HepG2 (cell line): ENCODE data around the gene UNC5A. TPM values are rescaled to one million over a fixed set of nuclear protein-coding genes. Genes with fewer than 3 reads are reported as not detected.

Source experiments
- ATAC-seq: fragments of 200-7000 bp; cut with Tn5 transposase; 3 replicates; pipeline ENCODE4 v1.9.1; 2020; ENCODE audit warnings: mild to moderate bottlenecking, moderate library complexity
- BruUV-seq: library from RNA; stranded (reverse); fragments of 400-500 nt; replicated peaks from 2 replicates; lab custom pipeline; 2021; lab: Mats Ljungman, UMichigan
- CTCF ChIA-PET: fragments of 300-600 bp; formaldehyde crosslinking; extraction: SDS; loops from one replicate; lab custom pipeline; 2021; ENCODE audit warnings: low total read pairs, inconsistent platforms, low intra/inter-chr PET ratio; lab: Yijun Ruan, JAX
- POLR2A ChIA-PET: fragments of 350-600 bp; sonication (Branson Sonifier 250); formaldehyde crosslinking; loops from one replicate; lab custom pipeline; 2020; ENCODE audit warnings: antibody characterized with exemption, inconsistent platforms; lab: Yijun Ruan, JAX
- DNase-seq: peaks from one replicate; pipeline ENCODE4 v3.0.0-alpha.2; 2015; ENCODE audit warnings: low spot score
- FAIRE-seq: peaks from 3 replicates; lab custom pipeline; 2011; peaks lifted over from hg19 to GRCh38; lab: Jason Lieb, UNC
- H2AFZ ChIP-seq: one replicate; pipeline ENCODE4 v1.6.1; 2011; ENCODE audit warnings: low read length, inconsistent platforms
- H3K27ac ChIP-seq: fragments of 300-600 bp; 3 replicates; pipeline ENCODE4 v1.8.0; 2011; ENCODE audit warnings: mixed run types, mild to moderate bottlenecking, mixed read lengths, low read length, inconsistent platforms; ENCODE audit not compliant: insufficient read depth; ENCODE audit errors: extremely low read length
- H3K27me3 ChIP-seq, 2 experiments: fragments of 200-600 bp in 1 of 2; 2 replicates in 1 of 2; 3 replicates in 1 of 2; pipeline versions ENCODE4 v1.6.0 to v1.8.0; 2011; ENCODE audit warnings: low read length in 2 of 2, mild to moderate bottlenecking in 2 of 2, moderate library complexity in 2 of 2, inconsistent platforms in 1 of 2; ENCODE audit not compliant: insufficient read depth in 2 of 2, control insufficient read depth in 1 of 2
- H3K36me3 ChIP-seq, 2 experiments: fragments of 200-600 bp in 1 of 2; replicated peaks in 1 of 2; 2 replicates in 1 of 2; 3 replicates in 1 of 2; pipeline versions ENCODE4 v1.5.1 to v1.8.0; 2011; ENCODE audit warnings: low read length in 2 of 2, inconsistent platforms in 1 of 2; ENCODE audit not compliant: insufficient read depth in 2 of 2, control insufficient read depth in 1 of 2
- H3K4me1 ChIP-seq: 2 replicates; pipeline ENCODE4 v1.5.1; 2012; ENCODE audit warnings: low read length, inconsistent platforms; ENCODE audit not compliant: insufficient read depth
- H3K4me2 ChIP-seq: 2 replicates; pipeline ENCODE4 v1.6.0; 2011; ENCODE audit warnings: low read depth, low read length, inconsistent platforms
- H3K4me3 ChIP-seq, 3 experiments: fragments of 200-600 bp in 1 of 3; sonication (generic), shearing (Covaris generic) in 1 of 3; replicated peaks in 1 of 3; 2 replicates each; pipeline ENCODE4 v1.5.1; 2011 to 2016; ENCODE audit warnings: low read length in 3 of 3, inconsistent platforms in 2 of 3, low read depth in 2 of 3, mild to moderate bottlenecking in 2 of 3, control low read depth in 1 of 3, mixed read lengths in 1 of 3; ENCODE audit not compliant: insufficient read depth in 1 of 3
- H3K79me2 ChIP-seq: one replicate; pipeline ENCODE4 v1.6.1; 2011; ENCODE audit warnings: low read length, inconsistent platforms; ENCODE audit not compliant: insufficient read depth
- H3K9ac ChIP-seq: 2 replicates; pipeline ENCODE4 v1.6.0; 2011; ENCODE audit warnings: mild to moderate bottlenecking, low read depth, low read length, inconsistent platforms; ENCODE audit not compliant: insufficient read depth
- H3K9me3 ChIP-seq: 2 replicates; pipeline ENCODE4 v1.5.1; 2012; ENCODE audit warnings: mild to moderate bottlenecking, low read length
- H4K20me1 ChIP-seq: 2 replicates; pipeline ENCODE4 v1.6.0; 2011; ENCODE audit warnings: inconsistent platforms, mild to moderate bottlenecking, low read length, moderate library complexity; ENCODE audit not compliant: insufficient read depth
- FIP1L1 ChIP-seq: fragments of 200-400 bp; formaldehyde crosslinking; IDR thresholded peaks from 2 replicates; pipeline ENCODE4 v1.6.1; 2018; ENCODE audit warnings: low read depth, mild to moderate bottlenecking, low read length, moderate library complexity, borderline replicate concordance; ENCODE audit not compliant: insufficient read depth
- GATAD2A ChIP-seq: IDR thresholded peaks from 2 replicates; pipeline ENCODE4 v1.6.1; 2016
- HOXA7 ChIP-seq: sonication (generic); formaldehyde crosslinking; IDR thresholded peaks from 2 replicates; pipeline ENCODE4 v1.8.1; 2022; ENCODE audit warnings: mild to moderate bottlenecking, missing genetic modification reagents, moderate library complexity
- KDM2A ChIP-seq: sonication (generic); formaldehyde crosslinking; IDR thresholded peaks from 2 replicates; pipeline ENCODE4 v1.4.0; 2020; ENCODE audit warnings: low read depth, missing genetic modification reagents, borderline replicate concordance
- LRRFIP1 ChIP-seq: sonication (generic); formaldehyde crosslinking; conservative IDR thresholded peaks from 2 replicates; pipeline ENCODE4 v1.4.0; 2020; ENCODE audit warnings: missing genetic modification reagents
- NFATC3 ChIP-seq: sonication (generic); formaldehyde crosslinking; IDR thresholded peaks from 2 replicates; pipeline ENCODE4 v1.5.1; 2020; ENCODE audit warnings: mild to moderate bottlenecking, missing genetic modification reagents
- POLR2A ChIP-seq, 2 experiments: IDR thresholded peaks; 2 replicates each; pipeline ENCODE4 v1.6.1; 2011; ENCODE audit warnings: low read depth in 2 of 2, low read length in 2 of 2, mild to moderate bottlenecking in 1 of 2, moderate library complexity in 1 of 2; ENCODE audit not compliant: insufficient read depth in 1 of 2
- STAT5B ChIP-seq: sonication (generic); formaldehyde crosslinking; IDR thresholded peaks from 2 replicates; pipeline ENCODE4 v1.4.0; 2020; ENCODE audit warnings: missing genetic modification reagents
- TEAD3 ChIP-seq: optimal IDR thresholded peaks from 2 replicates; pipeline ENCODE3; 2016; ENCODE audit warnings: borderline replicate concordance
- ZFP91 ChIP-seq: sonication (generic); formaldehyde crosslinking; IDR thresholded peaks from 2 replicates; pipeline ENCODE4 v1.9.0; 2022; ENCODE audit warnings: missing genetic modification reagents, mild to moderate bottlenecking, borderline replicate concordance
- ZNF335 ChIP-seq: sonication (generic); formaldehyde crosslinking; IDR thresholded peaks from 2 replicates; pipeline ENCODE4 v1.4.0; 2020; ENCODE audit warnings: missing genetic modification reagents
- ZNF670 ChIP-seq: sonication (generic); formaldehyde crosslinking; IDR thresholded peaks from 2 replicates; pipeline ENCODE4 v1.8.0; 2022; ENCODE audit warnings: mild to moderate bottlenecking, missing genetic modification reagents, borderline replicate concordance
- WGBS: methylation state at CpG from one replicate; pipeline ENCODE4 v1.1.6; 2017; ENCODE audit warnings: low lambda C conversion rate; 5-methylcytosine and 5-hydroxymethylcytosine counted together
- in situ Hi-C: cut with HindIII; loops from 2 replicates; pipeline ENCODE4 v1.10.0; 2017; ENCODE audit warnings: low pct_unique_long_range_greater_than_20kb; ENCODE audit not compliant: extremely low pct_ligation_motif_present
- intact Hi-C: fragments of 100-400 bp; cut with micrococcal nuclease; formaldehyde crosslinking; loops from one replicate; pipeline ENCODE4 v1.10.0; 2022; ENCODE audit not compliant: unreplicated experiment
- polyA plus RNA-seq, 8 experiments: library from polyadenylated mRNA; depleted of rRNA in 3 of 8; stranded (reverse) in 7 of 8; unstranded in 1 of 8; fragments of >200 nt; fragmentation: Illumina TruSeq in 4 of 8; extraction: Trizol in 4 of 8; gene quantifications; 2 replicates each; pipeline versions ENCODE4 v1.2.1 to v1.2.3, GENCODE V29; 2011 to 2016; ENCODE audit warnings: low read depth in 4 of 8, missing spikeins in 1 of 8, mixed read lengths in 1 of 8; ENCODE audit not compliant: insufficient read depth in 1 of 8
- total RNA-seq, 5 experiments: library from RNA; depleted of rRNA; stranded (reverse); fragments of >200 nt; fragmentation: Illumina TruSeq; extraction: Trizol; gene quantifications; 2 replicates each; pipeline ENCODE4 v1.2.3, GENCODE V29; 2016; ENCODE audit warnings: low read depth in 1 of 5
- TF ChIP-seq, protein P1 (sequence below): sonication (generic); formaldehyde crosslinking; IDR thresholded peaks from 2 replicates; pipeline ENCODE4 v1.5.1; 2020; ENCODE audit warnings: missing genetic modification reagents, mild to moderate bottlenecking, borderline replicate concordance
- TF ChIP-seq, protein P2 (sequence below): sonication (generic); formaldehyde crosslinking; IDR thresholded peaks from 2 replicates; pipeline ENCODE4 v1.5.0; 2020; ENCODE audit warnings: mild to moderate bottlenecking, missing genetic modification reagents

Gene UNC5A
- total and polyA plus RNA-seq, 2 of the 13 experiments (the other 11 are each of a cell fraction or from before 2014, with no cell fraction given) = not detected

- Histone ChIP-seq H3K9me3 (no peaks in the 10 kb centered on the region), H3K4me3 (no peak overlapping the region), H3K4me2 (no peak overlapping the region), H3K27ac (no peak overlapping the region), H3K27me3 (peaks cover 1 to 50% of the 10 kb centered on the region in 2 experiments; a peak in 4 of 5 replicates), H2AFZ (no peak overlapping the region), H3K36me3 (no peaks in the 10 kb centered on the region), H4K20me1 (no peaks in the 10 kb centered on the region), H3K9ac (no peak overlapping the region), H3K79me2 (no peaks in the 10 kb centered on the region), H3K4me1 (no peaks in the 10 kb centered on the region)
- BruUV-seq = no TSS peak
- DNase-seq = no peak
- no peak for FAIRE-seq
- POLR2A ChIA-PET = no interaction called here
- intact Hi-C loops (no loop called here), in situ Hi-C loops (no loop called here)
- CTCF ChIA-PET = no interaction called here
- WGBS = 56% methylated on average over 6 of the region's 6 CpGs
- no peak for ATAC-seq
- TF ChIP-seq, protein P1, sequence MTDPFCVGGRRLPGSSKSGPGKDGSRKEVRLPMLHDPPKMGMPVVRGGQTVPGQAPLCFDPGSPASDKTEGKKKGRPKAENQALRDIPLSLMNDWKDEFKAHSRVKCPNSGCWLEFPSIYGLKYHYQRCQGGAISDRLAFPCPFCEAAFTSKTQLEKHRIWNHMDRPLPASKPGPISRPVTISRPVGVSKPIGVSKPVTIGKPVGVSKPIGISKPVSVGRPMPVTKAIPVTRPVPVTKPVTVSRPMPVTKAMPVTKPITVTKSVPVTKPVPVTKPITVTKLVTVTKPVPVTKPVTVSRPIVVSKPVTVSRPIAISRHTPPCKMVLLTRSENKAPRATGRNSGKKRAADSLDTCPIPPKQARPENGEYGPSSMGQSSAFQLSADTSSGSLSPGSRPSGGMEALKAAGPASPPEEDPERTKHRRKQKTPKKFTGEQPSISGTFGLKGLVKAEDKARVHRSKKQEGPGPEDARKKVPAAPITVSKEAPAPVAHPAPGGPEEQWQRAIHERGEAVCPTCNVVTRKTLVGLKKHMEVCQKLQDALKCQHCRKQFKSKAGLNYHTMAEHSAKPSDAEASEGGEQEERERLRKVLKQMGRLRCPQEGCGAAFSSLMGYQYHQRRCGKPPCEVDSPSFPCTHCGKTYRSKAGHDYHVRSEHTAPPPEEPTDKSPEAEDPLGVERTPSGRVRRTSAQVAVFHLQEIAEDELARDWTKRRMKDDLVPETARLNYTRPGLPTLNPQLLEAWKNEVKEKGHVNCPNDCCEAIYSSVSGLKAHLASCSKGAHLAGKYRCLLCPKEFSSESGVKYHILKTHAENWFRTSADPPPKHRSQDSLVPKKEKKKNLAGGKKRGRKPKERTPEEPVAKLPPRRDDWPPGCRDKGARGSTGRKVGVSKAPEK (CRISPR knock-in tag) = no peak
- TF ChIP-seq GATAD2A (CRISPR knock-in tag) (no peak), NFATC3 (CRISPR knock-in tag) (no peak), ZFP91 (CRISPR knock-in tag) (no peak), STAT5B (CRISPR knock-in tag) (no peak), LRRFIP1 (no peak), ZNF670 (CRISPR knock-in tag) (no peak), TEAD3 (CRISPR knock-in tag) (no peak), FIP1L1 (no peak), POLR2A (IDR thresholded peaks at IDR 0.05; ENCODE audit: insufficient read depth in 1 of 2, low read depth in 2 of 2, low read length in 2 of 2) (no peak), ZNF335 (CRISPR knock-in tag) (no peak), KDM2A (CRISPR knock-in tag) (no peak), HOXA7 (no peak)
- TF ChIP-seq, protein P2, sequence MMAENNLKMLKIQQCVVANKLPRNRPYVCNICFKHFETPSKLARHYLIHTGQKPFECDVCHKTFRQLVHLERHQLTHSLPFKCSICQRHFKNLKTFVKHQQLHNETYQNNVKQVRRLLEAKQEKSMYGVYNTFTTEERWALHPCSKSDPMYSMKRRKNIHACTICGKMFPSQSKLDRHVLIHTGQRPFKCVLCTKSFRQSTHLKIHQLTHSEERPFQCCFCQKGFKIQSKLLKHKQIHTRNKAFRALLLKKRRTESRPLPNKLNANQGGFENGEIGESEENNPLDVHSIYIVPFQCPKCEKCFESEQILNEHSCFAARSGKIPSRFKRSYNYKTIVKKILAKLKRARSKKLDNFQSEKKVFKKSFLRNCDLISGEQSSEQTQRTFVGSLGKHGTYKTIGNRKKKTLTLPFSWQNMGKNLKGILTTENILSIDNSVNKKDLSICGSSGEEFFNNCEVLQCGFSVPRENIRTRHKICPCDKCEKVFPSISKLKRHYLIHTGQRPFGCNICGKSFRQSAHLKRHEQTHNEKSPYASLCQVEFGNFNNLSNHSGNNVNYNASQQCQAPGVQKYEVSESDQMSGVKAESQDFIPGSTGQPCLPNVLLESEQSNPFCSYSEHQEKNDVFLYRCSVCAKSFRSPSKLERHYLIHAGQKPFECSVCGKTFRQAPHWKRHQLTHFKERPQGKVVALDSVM (CRISPR knock-in tag) = no peak
Observed at GRCh38 chr5:176800024-176800423, 10.3 kb upstream of the UNC5A start.
